ENCODE results near the gene NDFIP1.

NDFIP1 gene

GRCh38 chr5:142192286-142193113, 83.9 kb downstream of the NDFIP1 start:
- DNase-seq (ENCODE audit: low read depth), result no peak
- TF ChIP-seq CTCF (conservative IDR thresholded peaks at IDR 0.05; ENCODE audit: control insufficient read depth, insufficient read depth, low read depth, low read length), result no peak
- no peak overlapping the region for H3K4me3 ChIP-seq (ENCODE audit: control insufficient read depth, low read depth, low read length)

GRCh38 chr5:142193114-142193428, 84.5 kb downstream of the NDFIP1 start:
- no peak overlapping the region for H3K4me3 ChIP-seq (ENCODE audit: control insufficient read depth, low read depth, low read length)
- DNase-seq (ENCODE audit: low read depth), result no peak
- TF ChIP-seq CTCF (conservative IDR thresholded peaks at IDR 0.05; ENCODE audit: control insufficient read depth, insufficient read depth, low read depth, low read length), result no peak

GRCh38 chr5:142197098-142197497, 88.5 kb downstream of the NDFIP1 start:
- no peak for TF ChIP-seq CTCF (conservative IDR thresholded peaks at IDR 0.05; ENCODE audit: control insufficient read depth, insufficient read depth, low read depth, low read length)
- no peak for DNase-seq (ENCODE audit: low read depth)
- H3K4me3 ChIP-seq (ENCODE audit: control insufficient read depth, low read depth, low read length), result no peak overlapping the region

- TF ChIP-seq CTCF (conservative IDR thresholded peaks at IDR 0.05; ENCODE audit: control insufficient read depth, insufficient read depth, low read depth, low read length), result no peak
- no peak overlapping the region for H3K4me3 ChIP-seq (ENCODE audit: control insufficient read depth, low read depth, low read length)
- DNase-seq (ENCODE audit: low read depth), result no peak
Observed at GRCh38 chr5:142197781-142198180, 89.2 kb downstream of the NDFIP1 start.

- no peak overlapping the region for H3K4me3 ChIP-seq (ENCODE audit: control insufficient read depth, low read depth, low read length)
- no peak for TF ChIP-seq CTCF (conservative IDR thresholded peaks at IDR 0.05; ENCODE audit: control insufficient read depth, insufficient read depth, low read depth, low read length)
- DNase-seq (ENCODE audit: low read depth), result no peak
Observed at GRCh38 chr5:142199388-142199787, 90.8 kb downstream of the NDFIP1 start.

GRCh38 chr5:142200387-142200786, 91.8 kb downstream of the NDFIP1 start:
- no peak overlapping the region for H3K4me3 ChIP-seq (ENCODE audit: control insufficient read depth, low read depth, low read length)
- DNase-seq (ENCODE audit: low read depth), result no peak
- TF ChIP-seq CTCF (conservative IDR thresholded peaks at IDR 0.05; ENCODE audit: control insufficient read depth, insufficient read depth, low read depth, low read length), result no peak

All from fibroblast of mammary gland (primary cell).